GM19193 (cell line): ENCODE measurements around the gene NRN1L.

ENCODE experiments used
- POLR2A ChIP-seq: IDR thresholded peaks from 4 replicates; pipeline ENCODE4 v1.6.1; 2011; ENCODE audit not compliant: insufficient read depth, insufficient read length; ENCODE audit errors: extremely low read depth

The NRN1L gene

DNA sequence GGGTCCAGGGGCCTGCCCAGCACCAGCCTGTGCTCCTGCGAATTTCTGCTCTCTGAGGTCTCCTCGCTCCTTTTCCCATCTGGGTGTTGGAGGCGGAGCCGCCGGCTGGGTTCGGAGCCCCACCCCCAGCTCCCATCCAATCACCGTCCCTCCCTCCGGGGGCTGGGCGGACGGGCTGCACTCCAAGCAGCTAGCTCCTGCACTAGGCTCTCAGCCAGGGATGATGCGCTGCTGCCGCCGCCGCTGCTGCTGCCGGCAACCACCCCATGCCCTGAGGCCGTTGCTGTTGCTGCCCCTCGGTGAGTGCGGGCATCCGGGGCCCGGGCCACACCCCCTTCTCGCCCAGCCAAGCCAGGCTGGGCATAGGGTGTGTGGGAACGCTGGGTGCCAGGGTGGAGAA lies at the start of gene NRN1L:
TSS of gene NRN1L (plus strand) at position 202 of the 400 bp plus-strand sequence. CDS start at position 221, 19 bp downstream.
- TF ChIP-seq POLR2A: no peak

GRCh38 chr16:67837811-67838210 lies 46.9 kb upstream of the NRN1L start:
- no peak for TF ChIP-seq POLR2A

GRCh38 chr16:67841198-67841815 lies 43.4 kb upstream of the NRN1L start:
- no peak for TF ChIP-seq POLR2A

GRCh38 chr16:67841816-67842508 lies 42.7 kb upstream of the NRN1L start, which contains the start of gene THAP11:
TSS of gene THAP11 (plus strand) at chr16:67842320. CDS start at chr16:67842555, 235 bp downstream.
- TF ChIP-seq POLR2A: peak; percentile 21

- TF ChIP-seq POLR2A: peak; percentile 22
Observed at GRCh38 chr16:67842509-67843342, 42.0 kb upstream of the NRN1L start.

DNA sequence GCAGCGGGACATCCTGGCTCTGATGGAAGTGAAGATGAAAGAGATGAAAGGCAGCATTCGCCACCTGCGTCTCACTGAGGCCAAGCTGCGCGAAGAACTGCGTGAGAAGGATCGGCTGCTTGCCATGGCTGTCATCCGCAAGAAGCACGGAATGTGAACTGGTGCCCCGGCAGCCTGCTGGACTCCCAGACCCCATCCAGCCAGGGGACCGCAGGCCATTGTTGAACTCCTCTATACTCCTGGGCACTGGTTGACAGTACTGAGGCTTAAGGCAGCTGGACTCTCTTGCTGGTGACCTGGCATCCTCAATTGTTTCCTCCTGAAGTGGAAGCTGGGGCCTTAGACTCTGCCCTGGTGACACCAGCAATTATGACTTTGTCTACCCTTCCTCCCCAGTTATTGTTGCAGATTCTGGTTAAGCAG lies 41.3 kb upstream of the NRN1L start:
- no peak for TF ChIP-seq POLR2A

- TF ChIP-seq POLR2A: no peak
Observed at GRCh38 chr16:67844497-67844896, 40.2 kb upstream of the NRN1L start.

DNA sequence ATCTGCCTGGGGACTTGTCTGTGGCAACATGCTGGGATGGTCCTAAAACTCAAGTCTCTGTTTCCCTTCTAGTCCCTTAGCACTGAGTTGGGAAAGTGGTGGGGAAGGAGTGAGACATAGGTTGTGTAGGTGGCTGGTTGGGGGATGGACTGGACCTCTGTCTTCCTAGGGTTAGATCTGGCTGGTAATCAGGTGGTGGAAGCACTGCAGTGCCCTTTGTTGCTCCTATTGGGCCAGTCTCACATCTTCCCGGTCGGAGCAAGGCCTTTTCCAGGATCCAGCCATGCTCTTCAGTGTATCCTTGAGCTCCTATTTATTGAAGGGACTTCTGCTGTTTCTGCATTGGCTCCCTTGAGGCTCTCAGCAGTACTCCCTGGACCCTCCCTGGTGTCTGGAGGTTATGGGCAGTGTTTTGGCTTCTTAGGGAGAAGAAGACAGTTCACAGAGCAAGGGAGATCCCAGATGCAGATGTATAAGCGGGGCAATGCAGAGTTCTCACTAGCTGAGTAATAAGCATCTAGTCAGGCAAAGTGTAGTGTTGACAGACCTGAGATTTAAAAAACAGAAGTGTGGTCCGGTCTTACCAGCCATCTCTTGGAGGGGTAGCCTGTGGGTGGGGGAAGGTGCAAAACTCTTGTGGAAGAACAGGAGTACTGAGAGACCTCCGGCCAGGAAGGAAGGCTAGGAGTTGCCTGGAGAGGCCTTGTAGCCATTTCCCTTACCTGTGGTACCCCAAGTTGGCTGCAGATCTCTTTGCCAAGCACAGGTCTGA lies 39.2 kb upstream of the NRN1L start:
- TF ChIP-seq POLR2A: no peak

DNA sequence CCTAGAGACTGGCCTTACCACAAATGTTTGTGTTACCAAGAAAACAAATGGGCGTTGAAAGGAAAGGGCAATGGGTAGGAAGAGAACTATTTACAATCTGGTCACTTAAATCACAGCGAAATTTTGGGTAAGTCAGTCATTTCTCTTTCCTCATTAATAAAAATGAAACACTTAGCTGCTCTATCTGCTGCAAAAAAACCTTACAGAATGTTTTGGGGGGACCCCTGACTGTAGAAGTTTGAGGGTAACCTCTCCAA lies 38.7 kb upstream of the NRN1L start:
- no peak for TF ChIP-seq POLR2A

DNA sequence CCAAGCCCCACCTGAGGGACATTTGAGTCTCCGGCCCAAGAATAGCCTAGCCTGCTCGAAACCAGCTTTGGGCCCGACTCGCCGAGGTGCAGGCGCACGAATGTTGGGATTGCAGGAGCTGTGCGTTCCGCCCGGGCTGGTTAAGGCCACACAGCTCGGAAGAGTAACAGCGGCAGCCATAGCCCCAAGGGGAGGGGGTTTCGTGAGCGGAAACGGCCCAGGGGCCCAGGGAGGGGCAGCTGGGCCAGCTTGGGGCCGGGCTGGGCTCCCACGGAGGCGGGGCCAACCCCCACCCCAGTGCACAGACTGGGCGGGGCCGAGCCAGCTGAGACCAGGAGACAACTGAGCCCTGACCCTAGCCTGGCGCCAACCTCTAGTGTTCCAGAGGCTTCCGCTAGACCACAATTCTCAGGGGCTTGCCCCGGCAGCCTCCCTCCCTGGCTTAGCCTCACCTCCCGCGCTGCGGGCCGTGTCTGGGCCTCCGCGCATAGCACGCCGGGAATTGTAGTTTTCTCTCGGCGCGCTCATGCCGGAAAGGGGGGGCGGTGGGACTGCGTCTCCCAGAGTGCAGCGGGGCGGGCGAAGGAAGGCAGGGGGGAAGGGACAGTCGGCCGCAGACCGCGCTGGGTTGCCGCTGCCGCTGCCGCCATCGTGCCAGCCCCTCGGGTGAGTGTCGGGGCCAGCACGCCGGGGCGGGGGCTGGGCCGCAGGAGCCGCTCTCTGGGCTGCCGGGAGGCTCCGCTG lies 38.2 kb upstream of the NRN1L start, which contains the start of gene NUTF2:
TSS of gene NUTF2 (plus strand) at position 614 of the 744 bp plus-strand sequence. CDS start 18,198 bp downstream, outside the sequence.
- peak; percentile 62 for TF ChIP-seq POLR2A

DNA sequence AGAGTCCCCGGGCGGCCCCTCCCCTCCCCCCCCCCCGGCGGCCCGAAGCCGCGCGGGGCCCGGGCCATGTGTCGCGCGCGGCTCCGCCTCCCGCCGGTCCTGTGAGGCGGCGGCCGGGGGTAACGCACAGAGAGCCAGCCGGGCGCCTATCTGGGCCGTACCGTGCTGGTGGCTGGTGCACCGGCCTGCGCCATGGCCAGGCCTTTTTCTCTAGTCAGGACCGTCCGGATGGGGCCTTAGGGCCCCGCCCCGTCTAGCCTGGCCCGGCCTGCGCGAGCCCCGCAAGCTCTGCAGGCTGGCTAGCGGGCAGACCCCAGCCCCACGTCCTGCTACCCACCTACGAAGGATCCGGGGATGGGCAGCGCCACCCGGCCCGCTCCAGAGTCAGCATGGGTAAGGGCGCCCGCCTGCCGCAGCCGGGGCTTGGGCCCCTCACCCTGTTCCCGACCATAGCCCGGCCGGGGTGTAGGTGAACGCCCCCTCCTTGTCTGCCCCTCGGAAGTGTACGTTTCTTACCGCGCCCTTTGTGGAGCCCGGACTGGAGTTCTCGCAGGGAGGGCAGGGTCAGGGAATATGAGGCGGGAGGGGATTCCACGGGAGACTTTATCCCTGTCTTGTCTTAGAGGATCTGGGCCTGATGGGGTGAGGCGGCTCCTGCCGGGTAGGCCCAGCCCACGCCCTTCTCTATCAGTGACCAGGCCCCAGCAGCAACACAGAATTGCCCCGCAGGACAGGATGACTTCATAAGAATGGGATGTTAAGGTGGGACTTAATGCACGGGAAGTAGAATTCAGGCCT lies 37.4 kb upstream of the NRN1L start, which contains the start of gene CENPT:
TSS of gene CENPT (minus strand) at position 630 of the 798 bp plus-strand sequence. CDS start 13,834 bp downstream, outside the sequence.
- TF ChIP-seq POLR2A: no peak

DNA sequence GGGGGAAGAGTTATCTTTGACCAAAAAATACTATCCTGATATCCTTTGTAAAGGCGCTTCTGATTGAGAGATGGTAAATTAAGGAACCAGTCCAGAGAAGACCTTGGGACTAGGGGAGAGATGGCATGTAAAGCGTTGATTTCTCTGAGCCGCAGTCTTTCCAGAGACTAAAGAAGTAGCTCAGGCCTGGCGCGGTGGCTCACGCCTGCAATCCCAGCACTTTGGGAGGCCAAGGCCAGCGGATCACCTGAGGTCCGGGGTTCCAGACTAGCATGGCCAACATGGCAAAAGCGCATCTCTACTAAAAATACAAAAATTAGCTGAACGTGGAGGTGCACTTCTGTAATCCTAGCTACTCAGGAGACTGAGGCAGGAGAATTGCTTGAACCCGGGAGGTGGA lies 36.6 kb upstream of the NRN1L start:
- no peak for TF ChIP-seq POLR2A

DNA sequence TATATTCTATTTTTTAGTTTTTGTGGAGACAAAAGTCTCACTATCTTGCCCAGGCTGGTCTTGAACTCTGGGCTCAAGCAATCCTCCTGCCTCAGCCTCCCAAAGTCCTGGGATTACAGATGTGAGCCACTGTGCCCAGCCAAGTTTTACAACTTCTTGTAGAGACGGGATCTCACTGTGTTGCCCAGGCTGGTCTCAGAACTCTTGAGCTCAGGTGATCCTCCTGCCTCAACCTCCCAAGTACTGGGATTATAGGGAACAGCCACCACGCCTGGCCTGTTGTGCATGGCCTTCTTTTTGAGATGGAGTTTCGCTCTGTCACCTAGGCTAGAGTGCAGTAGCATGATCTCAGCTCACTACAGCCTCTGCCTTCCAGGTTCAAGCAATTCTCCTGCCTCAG lies 31.0 kb upstream of the NRN1L start:
- no peak for TF ChIP-seq POLR2A
